Transverse colon (tissue), 4 donors: ENCODE results near the gene ALDH3A2. TPM values are rescaled to one million over a fixed set of nuclear protein-coding genes. Genes with fewer than 3 reads are reported as not detected.

ENCODE experiments used
- DNase-seq: peaks from one replicate; pipeline ENCODE4 v3.0.0-alpha.2; 2019
- H3K27ac ChIP-seq, 4 donors: fragments of 200-600 bp; sonication (generic); 2 replicates each; pipeline ENCODE4 v1.5.1; 2016 to 2018; ENCODE audit warnings: inconsistent platforms in 4 of 4
- H3K27me3 ChIP-seq: fragments of 200-600 bp; sonication (generic); 2 replicates; pipeline ENCODE4 v1.5.1; 2017; ENCODE audit warnings: inconsistent platforms
- H3K36me3 ChIP-seq, 4 donors: fragments of 200-600 bp; sonication (generic); 2 replicates each; pipeline ENCODE4 v1.5.1; 2017 to 2019; ENCODE audit warnings: inconsistent platforms in 4 of 4
- H3K4me1 ChIP-seq, 4 donors: fragments of 200-600 bp; sonication (generic); 2 replicates each; pipeline ENCODE4 v1.5.1; 2017 to 2020; ENCODE audit warnings: inconsistent platforms in 4 of 4
- H3K4me3 ChIP-seq, 4 donors: fragments of 200-600 bp; sonication (generic); 1 replicate in 1 of 4; 2 replicates in 3 of 4; pipeline versions ENCODE4 v1.5.1 to v1.6.1; 2017 to 2019; ENCODE audit warnings: inconsistent platforms in 4 of 4
- H3K9me3 ChIP-seq, 2 donors: fragments of 200-600 bp; sonication (generic); 2 replicates each; pipeline ENCODE4 v1.5.1; 2017 to 2019; ENCODE audit warnings: inconsistent platforms in 2 of 2
- CTCF ChIP-seq, 5 experiments: fragments of 200-600 bp in 3 of 5; fragments of 450-650 bp in 2 of 5; sonication (generic) in 3 of 5; IDR thresholded peaks; 1 replicate in 2 of 5; 2 replicates in 3 of 5; pipeline ENCODE4 v1.5.1; 2016 to 2017; ENCODE audit warnings: antibody characterized with exemption in 5 of 5, inconsistent platforms in 3 of 5, mild to moderate bottlenecking in 2 of 5, moderate library complexity in 1 of 5
- EP300 ChIP-seq: sonication (generic); formaldehyde crosslinking; IDR thresholded peaks from one replicate; pipeline ENCODE4 v1.6.1; 2017; ENCODE audit warnings: antibody characterized with exemption, low read depth
- POLR2A ChIP-seq: fragments of 450-650 bp; IDR thresholded peaks from one replicate; pipeline ENCODE4 v1.6.1; 2016; ENCODE audit warnings: antibody characterized with exemption, mild to moderate bottlenecking, moderate library complexity
- POLR2AphosphoS5 ChIP-seq, 3 donors: sonication (generic); formaldehyde crosslinking; IDR thresholded peaks; one replicate each; pipeline ENCODE4 v1.6.1; 2016; ENCODE audit warnings: antibody characterized with exemption in 3 of 3
- WGBS, 2 donors: methylation state at CpG; one replicate each; pipeline ENCODE4 v1.1.5; 2018; ENCODE audit warnings: low coverage in 1 of 2; 5-methylcytosine and 5-hydroxymethylcytosine counted together
- in situ Hi-C, 4 donors: fragments of 200-750 bp; cut with MboI; loops; one replicate each; pipeline versions ENCODE4 v1.15.0 to v1.15.1; 2017; ENCODE audit warnings: low sequenced_read_pairs in 3 of 4, low pct_ligation_motif_present in 1 of 4, low pct_unique_long_range_greater_than_20kb in 1 of 4
- intact Hi-C: fragments of 100-400 bp; cut with DNase I; formaldehyde crosslinking; loops from one replicate; pipeline ENCODE4 v1.15.1; 2023; ENCODE audit warnings: low total_unique reads
- total RNA-seq, 4 donors: library from RNA; depleted of rRNA; stranded (reverse); fragments of >200 nt; gene quantifications; one replicate each; pipeline ENCODE4 v1.1.0, GENCODE V29; 2016

The ALDH3A2 gene
- total RNA-seq, 4 donors from 2014 or later, result 44.5 to 199 (median 119) TPM

GRCh38 chr17:19705201-19705600 is 56.6 kb downstream of the ALDH3A2 start:
- TF ChIP-seq POLR2A (no peak), POLR2AphosphoS5 (IDR thresholded peaks at IDR 0.05) (no peak), EP300 (no peak), CTCF (IDR thresholded peaks at IDR 0.05) (no peak)
- Histone ChIP-seq H3K4me1 (no peaks in the 10 kb centered on the region), H3K27ac (no peak overlapping the region), H3K4me3 (no peak overlapping the region), H3K36me3 (no peaks in the 10 kb centered on the region), H3K9me3 (no peaks in the 10 kb centered on the region), H3K27me3 (no peaks in the 10 kb centered on the region)
- in situ Hi-C loops (no loop called here), intact Hi-C loops (no loop called here)
- WGBS, 2 donors, result 92 to 95% methylated on average over 4 to 13 of the region's 13 CpGs
- DNase-seq, result no peak

- Histone ChIP-seq H3K9me3 (no peaks in the 10 kb centered on the region), H3K27ac (no peak overlapping the region), H3K4me3 (no peak overlapping the region), H3K27me3 (no peaks in the 10 kb centered on the region), H3K4me1 (no peaks in the 10 kb centered on the region), H3K36me3 (no peaks in the 10 kb centered on the region)
- in situ Hi-C loops, result no loop called here
- WGBS, 2 donors, result 90% methylated on average over 19 of the region's 22 CpGs; no CpG with 5 or more reads in 1 of the 2 donors
- no peak for DNase-seq
- TF ChIP-seq CTCF (IDR thresholded peaks at IDR 0.05) (no peak), POLR2A (no peak), POLR2AphosphoS5 (IDR thresholded peaks at IDR 0.05) (no peak), EP300 (no peak)
- intact Hi-C loops, result no loop called here
Observed at GRCh38 chr17:19705771-19706770, 57.5 kb downstream of the ALDH3A2 start.

GRCh38 chr17:19706791-19707727 is 58.5 kb downstream of the ALDH3A2 start:
- WGBS, 2 donors, result 82 to 100% methylated on average over 1 to 12 of the region's 12 CpGs
- H3K27me3 ChIP-seq, result no peaks in the 10 kb centered on the region
- no peaks in the 10 kb centered on the region for H3K36me3 ChIP-seq
- in situ Hi-C loops (no loop called here), intact Hi-C loops (no loop called here)
- H3K4me1 ChIP-seq, result no peaks in the 10 kb centered on the region
- no peak for DNase-seq
- no peak overlapping the region for H3K4me3 ChIP-seq
- H3K9me3 ChIP-seq, result no peaks in the 10 kb centered on the region
- H3K27ac ChIP-seq, result no peak overlapping the region
- TF ChIP-seq POLR2A (no peak), EP300 (no peak), POLR2AphosphoS5 (IDR thresholded peaks at IDR 0.05) (no peak), CTCF (IDR thresholded peaks at IDR 0.05) (no peak)

- Histone ChIP-seq H3K36me3 (no peaks in the 10 kb centered on the region), H3K27ac (no peak overlapping the region), H3K27me3 (no peaks in the 10 kb centered on the region), H3K9me3 (no peaks in the 10 kb centered on the region), H3K4me3 (no peak overlapping the region), H3K4me1 (no peaks in the 10 kb centered on the region)
- no peak for DNase-seq
- 83% methylated on average over 11 of the region's 11 CpGs; no CpG with 5 or more reads in 1 of the 2 donors for WGBS, 2 donors
- intact Hi-C loops (no loop called here), in situ Hi-C loops (no loop called here)
- TF ChIP-seq EP300, result no peak
- no peak for TF ChIP-seq POLR2A
- TF ChIP-seq POLR2AphosphoS5 (IDR thresholded peaks at IDR 0.05), result no peak
- TF ChIP-seq CTCF (IDR thresholded peaks at IDR 0.05), result no peak
Observed at GRCh38 chr17:19707728-19708221, 59.2 kb downstream of the ALDH3A2 start.
